22Rv1 (cell line): Measurements from ENCODE around the gene MGRN1.

ENCODE experiments used
- H3K27ac ChIP-seq: fragments of 450-650 bp; 2 replicates; pipeline ENCODE4 v1.5.1; 2017
- CTCF ChIP-seq: fragments of 450-650 bp; IDR thresholded peaks from 2 replicates; pipeline ENCODE4 v1.5.1; 2017; ENCODE audit warnings: mild to moderate bottlenecking
- ZFX ChIP-seq: fragments of 450-650 bp; IDR thresholded peaks from 2 replicates; pipeline ENCODE4 v1.6.1; 2017; ENCODE audit warnings: antibody characterized with exemption, borderline replicate concordance

Gene MGRN1

GRCh38 chr16:4682616-4683254, 58.1 kb downstream of the MGRN1 start:
- TF ChIP-seq CTCF: peak; percentile 57
- no peak for TF ChIP-seq ZFX
- H3K27ac ChIP-seq: no peak overlapping the region

DNA sequence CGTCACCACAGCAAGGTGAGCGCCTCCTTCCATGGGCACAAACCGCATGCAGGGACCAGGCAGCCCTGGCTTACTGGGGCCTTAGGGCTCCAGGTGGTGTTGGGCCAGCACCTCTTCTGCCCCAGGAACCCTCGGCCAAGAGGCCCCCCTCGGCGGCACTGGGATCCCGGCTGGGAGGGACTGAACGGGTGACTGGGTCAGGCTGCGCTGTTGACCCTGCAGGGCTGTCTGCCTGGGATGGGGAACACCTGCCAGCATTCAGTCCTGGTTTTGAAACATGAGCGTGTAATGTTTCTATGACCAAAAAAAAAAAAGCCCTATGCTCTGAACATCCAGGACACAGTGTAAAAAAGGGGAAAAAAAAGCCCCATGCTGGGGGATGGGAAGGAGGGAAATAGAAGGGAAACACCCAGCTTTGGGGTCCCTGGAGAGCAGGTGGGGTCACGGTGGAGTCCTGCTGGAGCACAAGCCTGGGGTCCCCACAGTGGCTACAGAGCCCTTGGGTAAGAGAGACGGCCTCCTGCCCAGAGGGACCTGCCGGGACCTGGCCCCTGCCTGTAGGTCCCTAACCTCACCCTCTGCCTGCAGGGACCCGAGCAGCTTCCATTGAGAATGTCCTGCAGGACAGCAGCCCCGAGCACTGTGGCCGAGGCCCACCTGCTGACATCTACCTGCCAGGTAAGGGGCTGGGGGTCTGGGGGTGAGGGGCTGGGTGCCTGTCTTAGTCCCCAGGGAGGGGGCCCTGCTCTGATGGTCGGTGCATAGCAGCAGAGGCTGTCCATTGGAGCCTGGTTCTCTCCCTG, 58.8 kb downstream of the MGRN1 start:
- no peak overlapping the region for H3K27ac ChIP-seq
- TF ChIP-seq ZFX (no peak), CTCF (peak; percentile 29)

- no peak for TF ChIP-seq CTCF
- TF ChIP-seq ZFX: no peak
- no peak overlapping the region for H3K27ac ChIP-seq
These were observed 59.6 kb downstream of the MGRN1 start for GRCh38 chr16:4684058-4684715.

DNA sequence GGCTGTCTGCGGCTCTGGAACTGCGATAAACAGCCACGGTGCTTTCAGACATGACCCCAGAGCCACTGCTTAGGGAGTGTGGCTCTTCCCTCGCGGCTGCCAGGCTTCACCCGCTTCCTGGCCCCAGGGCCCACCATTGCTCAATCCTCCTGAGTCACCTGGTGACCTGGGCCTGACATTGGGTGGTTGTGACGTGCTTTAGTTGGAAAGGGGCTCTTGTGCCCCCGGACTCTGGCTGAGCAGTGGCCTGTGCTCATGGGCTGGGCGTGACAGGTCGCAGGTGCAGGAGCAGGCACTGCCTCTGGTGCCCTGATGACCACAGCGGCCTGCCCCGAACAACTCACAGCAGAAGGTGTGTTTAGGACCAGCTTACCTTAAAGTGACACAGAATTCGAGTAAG, 60.1 kb downstream of the MGRN1 start:
- no peak overlapping the region for H3K27ac ChIP-seq
- TF ChIP-seq CTCF: no peak
- no peak for TF ChIP-seq ZFX

GRCh38 chr16:4685292-4685691, 60.7 kb downstream of the MGRN1 start:
- no peak for TF ChIP-seq CTCF
- no peak for TF ChIP-seq ZFX
- no peak overlapping the region for H3K27ac ChIP-seq

DNA sequence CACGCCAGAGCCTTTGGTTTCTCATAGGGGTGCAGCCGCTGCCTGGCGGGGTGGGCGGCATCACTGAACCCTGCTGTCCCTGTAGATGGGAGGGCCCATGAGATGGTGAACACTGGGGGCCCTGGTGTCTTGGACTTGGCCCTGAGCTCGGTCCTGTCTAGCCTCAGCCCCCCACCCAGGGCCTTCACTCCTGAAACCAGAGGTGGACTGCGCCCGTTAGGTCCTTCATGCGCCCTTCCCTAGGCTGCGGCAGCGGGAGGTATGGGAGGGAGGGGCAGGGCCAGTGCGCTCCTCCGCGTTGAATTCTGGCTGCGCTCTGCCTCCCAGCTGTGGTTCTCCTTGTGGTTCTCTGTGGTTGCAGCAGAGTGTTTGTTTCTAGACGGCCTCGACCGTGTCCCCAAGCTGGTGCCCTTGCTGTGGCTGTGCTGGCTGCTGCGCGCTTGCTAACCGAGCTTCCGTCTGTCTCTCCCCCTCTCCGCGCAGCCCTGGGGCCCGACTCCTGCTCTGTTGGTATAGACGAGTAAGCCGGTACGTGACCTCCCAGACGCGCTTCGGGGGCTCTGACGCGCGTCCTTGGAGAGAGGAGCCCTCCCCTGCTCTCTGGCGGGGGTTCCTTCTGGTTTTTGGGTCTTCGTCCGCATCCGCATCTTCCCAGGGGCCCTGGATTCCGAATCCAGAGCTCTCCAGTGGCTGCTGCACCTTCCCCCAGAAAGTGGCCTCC, 61.3 kb downstream of the MGRN1 start:
- TF ChIP-seq ZFX (no peak), CTCF (no peak)
- H3K27ac ChIP-seq: no peak overlapping the region
